Cardiac fibroblast (primary cell): Measurements from ENCODE around the gene KDM5C.

Experiments used
- DNase-seq, 2 donors: peaks; one replicate each; pipeline versions ENCODE4 v3.0.0 to v3.0.0-alpha.2; 2010; ENCODE audit warnings: low read depth in 2 of 2
- H3K4me3 ChIP-seq, 2 donors: replicated peaks in 1 of 2; 1 replicate in 1 of 2; 2 replicates in 1 of 2; pipeline ENCODE4 v1.5.1; 2011; ENCODE audit warnings: low read depth in 2 of 2, low read length in 2 of 2, mild to moderate bottlenecking in 2 of 2, moderate library complexity in 1 of 2
- CTCF ChIP-seq: IDR thresholded peaks from one replicate; pipeline ENCODE4 v1.5.1; 2011; ENCODE audit warnings: low read depth, mild to moderate bottlenecking, low read length, inconsistent platforms

Gene KDM5C

GRCh38 chrX:53250556-53250955 lies 25.5 kb upstream of the KDM5C start:
- TF ChIP-seq CTCF: no peak
- DNase-seq: no peak
- no peak overlapping the region for H3K4me3 ChIP-seq

GRCh38 chrX:53249408-53250042 lies 24.5 kb upstream of the KDM5C start:
- TF ChIP-seq CTCF: no peak
- no peak for DNase-seq
- no peak overlapping the region for H3K4me3 ChIP-seq

GRCh38 chrX:53247928-53248327 lies 22.9 kb upstream of the KDM5C start:
- no peak for TF ChIP-seq CTCF
- H3K4me3 ChIP-seq: no peak overlapping the region
- no peak for DNase-seq

- no peak for DNase-seq
- TF ChIP-seq CTCF: no peak
Measured at GRCh38 chrX:53246231-53246630, 21.2 kb upstream of the KDM5C start.

GRCh38 chrX:53244610-53245009 lies 19.6 kb upstream of the KDM5C start:
- H3K4me3 ChIP-seq: no peak overlapping the region
- TF ChIP-seq CTCF: peak; percentile 18
- no peak for DNase-seq

More at GRCh38 chrX:53246231-53246630, 21.2 kb upstream of the KDM5C start:
- H3K4me3 ChIP-seq: no peak overlapping the region

GRCh38 chrX:53242310-53242709 lies 17.3 kb upstream of the KDM5C start:
- H3K4me3 ChIP-seq: no peak overlapping the region
- DNase-seq: no peak
- TF ChIP-seq CTCF: no peak

- no peak for TF ChIP-seq CTCF
- no peak for DNase-seq
- no peak overlapping the region for H3K4me3 ChIP-seq
Measured at GRCh38 chrX:53241558-53241957, 16.6 kb upstream of the KDM5C start.
